HCT116 (cell line): ENCODE results near the gene FZR1.

Source experiments
- EZH2 ChIP-seq: fragments of 200-600 bp; sonication (generic); IDR thresholded peaks from 2 replicates; pipeline ENCODE4 v1.6.1; 2017; ENCODE audit warnings: antibody characterized with exemption, mixed run types
- POLR2A ChIP-seq: IDR thresholded peaks from 2 replicates; pipeline ENCODE4 v1.7.0; 2011; ENCODE audit warnings: borderline replicate concordance; ENCODE audit not compliant: insufficient read depth, insufficient read length; ENCODE audit errors: extremely low read depth
- POLR2AphosphoS5 ChIP-seq: IDR thresholded peaks from 2 replicates; pipeline ENCODE4 v1.6.1; 2011; ENCODE audit warnings: mild to moderate bottlenecking, low read depth, low read length, moderate library complexity
- SP1 ChIP-seq: IDR thresholded peaks from 2 replicates; pipeline ENCODE4 v1.6.1; 2012; ENCODE audit warnings: low read depth
- YY1 ChIP-seq: IDR thresholded peaks from 2 replicates; pipeline ENCODE4 v1.6.1; 2011; ENCODE audit warnings: low read length, low read depth, moderate library complexity, mild to moderate bottlenecking; ENCODE audit not compliant: insufficient replicate concordance; ENCODE audit errors: extremely low read depth
- TF ChIP-seq, protein P1 (sequence below), 3 experiments: fragments of 200-600 bp in 1 of 3; sonication (generic) in 1 of 3; IDR thresholded peaks in 2 of 3; conservative IDR thresholded peaks in 1 of 3; 2 replicates each; pipeline ENCODE4 v1.5.1; 2012 to 2017; ENCODE audit warnings: low read depth in 2 of 3, low read length in 2 of 3, antibody characterized with exemption in 1 of 3, borderline replicate concordance in 1 of 3, control low read depth in 1 of 3, mild to moderate bottlenecking in 1 of 3, mixed read lengths in 1 of 3, mixed run types in 1 of 3, moderate library complexity in 1 of 3; ENCODE audit not compliant: insufficient read depth in 1 of 3

DNA sequence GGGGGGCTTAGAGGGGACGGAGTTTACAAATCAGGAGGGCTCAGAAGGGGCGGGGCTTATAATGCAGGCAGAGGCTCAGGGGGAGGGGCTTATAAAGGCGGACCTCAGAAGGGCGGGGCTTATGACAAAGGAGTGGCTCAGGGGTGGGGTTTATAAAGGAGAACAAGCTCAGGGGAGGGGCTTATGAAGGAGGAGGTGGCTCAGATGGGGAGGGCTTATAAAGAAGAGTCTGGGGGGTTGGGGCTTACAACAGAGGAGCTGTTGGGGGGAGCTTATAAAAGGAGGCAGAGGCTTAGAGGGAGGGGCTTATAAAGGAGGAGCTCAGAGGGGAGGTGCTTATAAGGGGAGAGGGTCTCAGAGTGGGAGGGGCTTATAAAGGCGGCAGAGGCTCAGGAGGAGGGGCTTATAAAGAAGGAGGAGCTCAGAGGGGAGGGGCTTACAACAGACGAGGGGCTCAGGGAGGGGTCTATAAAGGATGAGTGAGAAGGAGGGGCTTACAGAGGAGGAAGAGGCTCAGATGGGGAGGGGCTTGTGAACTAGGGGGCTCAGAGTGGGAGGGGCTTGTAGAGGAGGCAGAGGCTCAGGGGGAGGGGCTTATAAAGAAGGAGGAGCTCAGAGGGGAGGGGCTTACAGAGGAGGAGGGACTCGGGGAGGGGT is 26.8 kb upstream of the FZR1 start:
- no peak for TF ChIP-seq EZH2
- TF ChIP-seq YY1: no peak
- TF ChIP-seq, protein P1, sequence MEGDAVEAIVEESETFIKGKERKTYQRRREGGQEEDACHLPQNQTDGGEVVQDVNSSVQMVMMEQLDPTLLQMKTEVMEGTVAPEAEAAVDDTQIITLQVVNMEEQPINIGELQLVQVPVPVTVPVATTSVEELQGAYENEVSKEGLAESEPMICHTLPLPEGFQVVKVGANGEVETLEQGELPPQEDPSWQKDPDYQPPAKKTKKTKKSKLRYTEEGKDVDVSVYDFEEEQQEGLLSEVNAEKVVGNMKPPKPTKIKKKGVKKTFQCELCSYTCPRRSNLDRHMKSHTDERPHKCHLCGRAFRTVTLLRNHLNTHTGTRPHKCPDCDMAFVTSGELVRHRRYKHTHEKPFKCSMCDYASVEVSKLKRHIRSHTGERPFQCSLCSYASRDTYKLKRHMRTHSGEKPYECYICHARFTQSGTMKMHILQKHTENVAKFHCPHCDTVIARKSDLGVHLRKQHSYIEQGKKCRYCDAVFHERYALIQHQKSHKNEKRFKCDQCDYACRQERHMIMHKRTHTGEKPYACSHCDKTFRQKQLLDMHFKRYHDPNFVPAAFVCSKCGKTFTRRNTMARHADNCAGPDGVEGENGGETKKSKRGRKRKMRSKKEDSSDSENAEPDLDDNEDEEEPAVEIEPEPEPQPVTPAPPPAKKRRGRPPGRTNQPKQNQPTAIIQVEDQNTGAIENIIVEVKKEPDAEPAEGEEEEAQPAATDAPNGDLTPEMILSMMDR (IDR thresholded peaks at IDR 0.05 in 2 of 3, conservative IDR thresholded peaks at IDR 0.05 in 1 of 3; ENCODE audit: borderline replicate concordance in 1 of 3, insufficient read depth in 1 of 3, low read depth in 2 of 3, low read length in 2 of 3): no peak
- TF ChIP-seq SP1: no peak
- TF ChIP-seq POLR2A: no peak
- TF ChIP-seq POLR2AphosphoS5: no peak
